SH-SY5Y (cell line): ENCODE data around the gene HDAC9.

Experiments
- GATA2 ChIP-seq: IDR thresholded peaks from 2 replicates; pipeline ENCODE4 v1.6.1; 2011; ENCODE audit warnings: mild to moderate bottlenecking, low read depth, low read length
- GATA3 ChIP-seq: IDR thresholded peaks from 2 replicates; pipeline ENCODE4 v1.6.1; 2011; ENCODE audit warnings: low read depth, mild to moderate bottlenecking, low read length, moderate library complexity

DNA sequence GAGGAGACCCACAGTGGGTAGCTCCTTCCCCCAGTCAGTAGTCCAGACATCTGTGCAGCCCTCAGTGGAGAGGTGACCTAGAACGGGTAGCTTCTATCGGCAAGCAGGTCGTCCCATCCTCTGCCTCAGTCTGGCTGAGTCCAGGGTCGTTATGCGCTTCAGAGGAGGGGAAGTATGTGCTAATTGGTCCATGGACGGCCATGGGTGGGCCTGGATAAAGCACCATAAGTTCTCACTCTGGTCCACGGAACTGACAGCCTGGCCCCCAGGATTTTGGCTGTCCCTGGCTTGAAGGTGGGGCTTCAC is 78.6 kb downstream of the HDAC9 start:
- TF ChIP-seq GATA2 (no peak), GATA3 (no peak)
